Esophagus muscularis mucosa (tissue), 4 donors: ENCODE data around the gene CCNQ. TPM values are rescaled to one million over a fixed set of nuclear protein-coding genes. Genes with fewer than 3 reads are reported as not detected.
A peak's percentile ranks its signal among the peaks of the same experiment; 100 is the strongest.

Experiments used
- DNase-seq: peaks from one replicate; pipeline ENCODE4 v3.0.0-alpha.2; 2017; ENCODE audit errors: extremely low spot score
- H3K27ac ChIP-seq, 4 donors: fragments of 200-600 bp; sonication (generic); replicated peaks in 1 of 4; 1 replicate in 3 of 4; 2 replicates in 1 of 4; pipeline ENCODE4 v1.5.1; 2016 to 2019; ENCODE audit warnings: mild to moderate bottlenecking in 1 of 4
- H3K27me3 ChIP-seq, 4 donors: fragments of 200-600 bp; sonication (generic); one replicate each; pipeline versions ENCODE4 v1.5.1 to v1.6.0; 2016 to 2019
- H3K36me3 ChIP-seq, 4 donors: fragments of 200-600 bp; sonication (generic); one replicate each; pipeline ENCODE4 v1.5.1; 2016 to 2019
- H3K4me1 ChIP-seq, 4 donors: fragments of 200-600 bp; sonication (generic); one replicate each; pipeline ENCODE4 v1.5.1; 2016 to 2019
- H3K4me3 ChIP-seq, 4 donors: fragments of 200-600 bp; sonication (generic); 1 replicate in 2 of 4; 2 replicates in 2 of 4; pipeline ENCODE4 v1.5.1; 2016 to 2019; ENCODE audit warnings: mild to moderate bottlenecking in 4 of 4, moderate library complexity in 1 of 4
- H3K9me3 ChIP-seq, 4 donors: fragments of 200-600 bp; sonication (generic); 1 replicate in 3 of 4; 2 replicates in 1 of 4; pipeline ENCODE4 v1.5.1; 2016 to 2019
- CTCF ChIP-seq, 3 experiments: fragments of 200-600 bp in 2 of 3; fragments of 450-650 bp in 1 of 3; sonication (generic) in 2 of 3; IDR thresholded peaks; one replicate each; pipeline ENCODE4 v1.5.1; 2017 to 2019; ENCODE audit warnings: antibody characterized with exemption in 3 of 3, mild to moderate bottlenecking in 2 of 3, moderate library complexity in 1 of 3
- EP300 ChIP-seq: sonication (generic); formaldehyde crosslinking; IDR thresholded peaks from one replicate; pipeline ENCODE4 v1.6.1; 2017; ENCODE audit warnings: antibody characterized with exemption
- POLR2A ChIP-seq: fragments of 450-650 bp; IDR thresholded peaks from one replicate; pipeline ENCODE4 v1.6.1; 2017; ENCODE audit warnings: antibody characterized with exemption, moderate library complexity, mild to moderate bottlenecking, low read depth
- POLR2AphosphoS5 ChIP-seq, 2 donors: sonication (generic); formaldehyde crosslinking; IDR thresholded peaks; one replicate each; pipeline ENCODE4 v1.6.1; 2017; ENCODE audit warnings: antibody characterized with exemption in 2 of 2
- WGBS: methylation state at CpG from one replicate; pipeline ENCODE4 v1.1.5; 2018; 5-methylcytosine and 5-hydroxymethylcytosine counted together
- intact Hi-C: fragments of 100-400 bp; cut with DNase I; formaldehyde crosslinking; loops from one replicate; pipeline ENCODE4 v1.15.1; 2023
- total RNA-seq, 4 donors: library from RNA; depleted of rRNA; stranded (reverse); fragments of >200 nt; gene quantifications; one replicate each; pipeline versions ENCODE4 v1.1.0 to v1.2.1, GENCODE V29; 2016

The CCNQ gene
- total RNA-seq, 4 donors from 2014 or later = 38.6 to 58.3 (median 49.8) TPM

GRCh38 chrX:153588021-153588781, 10.7 kb downstream of the CCNQ start:
- H3K27ac ChIP-seq = no peak overlapping the region
- WGBS = 86% methylated on average over 13 of the region's 18 CpGs
- no peaks in the 10 kb centered on the region for H3K9me3 ChIP-seq
- intact Hi-C loops = no loop called here
- no peak for TF ChIP-seq POLR2AphosphoS5 (IDR thresholded peaks at IDR 0.05)
- TF ChIP-seq CTCF (IDR thresholded peaks at IDR 0.05) = no peak
- TF ChIP-seq EP300 = no peak
- no peak for TF ChIP-seq POLR2A
- peaks cover 0 to 5% (median 2%) of the 10 kb centered on the region in 4 donors for H3K4me1 ChIP-seq
- no peak overlapping the region for H3K4me3 ChIP-seq
- H3K27me3 ChIP-seq = no peaks in the 10 kb centered on the region
- peaks cover 0 to 73% (median 49%) of the 10 kb centered on the region in 4 donors for H3K36me3 ChIP-seq
- no peak for DNase-seq

- Histone ChIP-seq H3K4me3 (no peak overlapping the region), H3K4me1 (peaks cover 0 to 5% (median 0%) of the 10 kb centered on the region in 4 donors), H3K27me3 (no peaks in the 10 kb centered on the region), H3K9me3 (no peaks in the 10 kb centered on the region), H3K27ac (no peak overlapping the region), H3K36me3 (peaks cover 0 to 65% (median 45%) of the 10 kb centered on the region in 4 donors)
- TF ChIP-seq POLR2A = no peak
- no peak for DNase-seq
- WGBS = 94% methylated on average over 10 of the region's 10 CpGs
- intact Hi-C loops = no loop called here
Measured at GRCh38 chrX:153587342-153587741, 11.6 kb downstream of the CCNQ start.

GRCh38 chrX:153585827-153586226, 13.1 kb downstream of the CCNQ start:
- Histone ChIP-seq H3K36me3 (peaks cover 0 to 50% (median 31%) of the 10 kb centered on the region in 4 donors), H3K4me3 (no peak overlapping the region), H3K27ac (no peak overlapping the region), H3K27me3 (peaks cover 0 to 4% (median 0%) of the 10 kb centered on the region in 4 donors), H3K4me1 (peaks cover 0 to 5% (median 0%) of the 10 kb centered on the region in 4 donors), H3K9me3 (no peaks in the 10 kb centered on the region)
- DNase-seq = no peak
- intact Hi-C loops = no loop called here
- TF ChIP-seq CTCF (IDR thresholded peaks at IDR 0.05) (no peak), POLR2AphosphoS5 (IDR thresholded peaks at IDR 0.05) (no peak), EP300 (no peak), POLR2A (no peak)
- WGBS = 78% methylated on average over 4 of the region's 4 CpGs

- H3K4me1 ChIP-seq = peaks cover 0 to 5% (median 0%) of the 10 kb centered on the region in 4 donors
- peaks cover 0 to 4% (median 0%) of the 10 kb centered on the region in 4 donors for H3K27me3 ChIP-seq
- intact Hi-C loops = no loop called here
- WGBS = 70% methylated on average over 2 of the region's 2 CpGs
- no peak overlapping the region for H3K27ac ChIP-seq
- DNase-seq = no peak
- no peak overlapping the region for H3K4me3 ChIP-seq
- H3K9me3 ChIP-seq = no peaks in the 10 kb centered on the region
- peaks cover 0 to 28% (median 15%) of the 10 kb centered on the region in 4 donors for H3K36me3 ChIP-seq
- TF ChIP-seq CTCF (IDR thresholded peaks at IDR 0.05) (no peak), POLR2A (no peak), POLR2AphosphoS5 (IDR thresholded peaks at IDR 0.05) (no peak), EP300 (no peak)
Measured at GRCh38 chrX:153583433-153583832, 15.5 kb downstream of the CCNQ start.

GRCh38 chrX:153582896-153583295, 16.0 kb downstream of the CCNQ start:
- no peak overlapping the region for H3K27ac ChIP-seq
- intact Hi-C loops = no loop called here
- H3K4me3 ChIP-seq = no peak overlapping the region
- DNase-seq = peak; percentile 92
- TF ChIP-seq EP300 (no peak), CTCF (IDR thresholded peaks at IDR 0.05) (no peak), POLR2A (no peak), POLR2AphosphoS5 (IDR thresholded peaks at IDR 0.05) (no peak)
- H3K4me1 ChIP-seq = peaks cover 0 to 5% (median 0%) of the 10 kb centered on the region in 4 donors
- peaks cover 0 to 23% (median 11%) of the 10 kb centered on the region in 4 donors for H3K36me3 ChIP-seq
- WGBS = 45% methylated on average over 12 of the region's 13 CpGs
- no peaks in the 10 kb centered on the region for H3K9me3 ChIP-seq
- H3K27me3 ChIP-seq = peaks cover 0 to 4% (median 0%) of the 10 kb centered on the region in 4 donors
